GM18909 (cell line): ENCODE results near the gene ARAP1.
A peak's percentile ranks its signal among the peaks of the same experiment; 100 is the strongest.

Experiments used
- ATAC-seq: cut with Tn5 transposase; IDR thresholded peaks from one replicate; pipeline ENCODE4 v1.9.1; 2021; ENCODE audit warnings: mild to moderate bottlenecking; ENCODE audit not compliant: unreplicated experiment, poor library complexity

ARAP1 gene

DNA sequence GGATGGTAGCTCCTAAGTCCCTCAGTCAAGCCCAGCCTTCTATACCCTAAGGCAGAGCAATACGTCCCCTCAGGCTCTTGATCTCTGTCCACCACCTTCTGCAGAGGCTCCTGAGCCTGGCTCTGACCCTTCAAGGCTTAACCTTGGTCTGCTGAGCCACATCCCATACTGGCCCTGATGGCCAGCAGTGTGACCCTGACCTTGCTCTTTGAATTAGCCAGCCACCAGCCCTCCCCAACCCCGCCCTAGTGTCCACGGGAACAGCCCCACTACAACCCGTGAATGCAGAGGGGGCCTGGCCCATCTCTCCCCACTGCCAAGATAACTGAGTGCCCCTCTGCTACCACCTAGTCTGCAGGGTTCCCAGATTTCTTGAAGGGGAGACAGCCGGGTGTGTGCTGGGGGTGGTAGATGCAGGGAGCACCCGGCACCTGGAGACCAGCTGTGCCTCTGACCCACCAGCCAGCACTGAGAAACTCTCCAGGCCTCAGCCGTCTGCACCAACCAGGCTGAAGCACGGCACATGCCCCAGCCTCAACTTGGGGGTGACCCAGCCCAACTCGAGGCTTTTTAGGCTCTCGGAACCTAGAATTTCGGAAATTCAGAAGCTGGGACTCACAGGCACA lies 6.2 kb downstream of the ARAP1 start:
- no peak for ATAC-seq

DNA sequence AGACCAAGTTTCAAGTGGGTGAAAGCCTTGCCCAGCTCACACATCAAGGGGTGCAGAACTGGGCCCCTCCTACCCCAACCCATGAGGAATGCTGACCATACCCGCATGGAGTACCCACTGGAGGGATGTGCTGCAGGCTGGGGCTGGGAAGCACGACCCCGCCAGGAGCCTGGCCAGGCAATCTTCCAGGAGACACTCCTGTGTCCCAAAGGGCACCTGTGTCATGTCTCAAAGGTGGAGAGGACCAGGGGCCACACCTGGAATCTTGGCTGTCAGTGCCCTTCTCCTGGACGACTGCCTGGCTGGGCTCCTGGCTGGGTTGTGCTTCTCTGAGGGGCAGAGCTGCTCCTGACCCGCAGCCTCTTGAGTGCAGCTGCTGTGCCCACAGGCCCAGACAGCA lies 6.7 kb downstream of the ARAP1 start:
- no peak for ATAC-seq

DNA sequence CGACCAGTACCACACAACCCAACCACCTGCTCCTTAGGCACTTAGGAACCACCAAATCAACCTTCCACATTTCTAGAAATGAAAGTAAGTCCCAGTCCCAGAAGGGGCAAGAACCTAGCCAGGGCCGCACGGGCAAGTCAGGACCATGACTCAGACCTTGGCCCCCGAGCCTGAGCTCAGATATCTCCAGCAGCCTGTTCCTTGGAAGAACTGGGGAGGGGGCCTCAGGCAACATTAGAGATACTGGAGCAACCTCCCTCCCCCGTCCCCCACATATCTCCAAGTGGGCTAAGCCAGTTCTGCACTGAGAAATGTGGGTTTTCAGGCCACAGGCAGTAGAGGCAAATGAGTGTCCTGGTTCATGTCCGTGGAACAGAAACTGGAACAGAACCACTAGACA lies 7.7 kb downstream of the ARAP1 start:
- ATAC-seq = no peak

DNA sequence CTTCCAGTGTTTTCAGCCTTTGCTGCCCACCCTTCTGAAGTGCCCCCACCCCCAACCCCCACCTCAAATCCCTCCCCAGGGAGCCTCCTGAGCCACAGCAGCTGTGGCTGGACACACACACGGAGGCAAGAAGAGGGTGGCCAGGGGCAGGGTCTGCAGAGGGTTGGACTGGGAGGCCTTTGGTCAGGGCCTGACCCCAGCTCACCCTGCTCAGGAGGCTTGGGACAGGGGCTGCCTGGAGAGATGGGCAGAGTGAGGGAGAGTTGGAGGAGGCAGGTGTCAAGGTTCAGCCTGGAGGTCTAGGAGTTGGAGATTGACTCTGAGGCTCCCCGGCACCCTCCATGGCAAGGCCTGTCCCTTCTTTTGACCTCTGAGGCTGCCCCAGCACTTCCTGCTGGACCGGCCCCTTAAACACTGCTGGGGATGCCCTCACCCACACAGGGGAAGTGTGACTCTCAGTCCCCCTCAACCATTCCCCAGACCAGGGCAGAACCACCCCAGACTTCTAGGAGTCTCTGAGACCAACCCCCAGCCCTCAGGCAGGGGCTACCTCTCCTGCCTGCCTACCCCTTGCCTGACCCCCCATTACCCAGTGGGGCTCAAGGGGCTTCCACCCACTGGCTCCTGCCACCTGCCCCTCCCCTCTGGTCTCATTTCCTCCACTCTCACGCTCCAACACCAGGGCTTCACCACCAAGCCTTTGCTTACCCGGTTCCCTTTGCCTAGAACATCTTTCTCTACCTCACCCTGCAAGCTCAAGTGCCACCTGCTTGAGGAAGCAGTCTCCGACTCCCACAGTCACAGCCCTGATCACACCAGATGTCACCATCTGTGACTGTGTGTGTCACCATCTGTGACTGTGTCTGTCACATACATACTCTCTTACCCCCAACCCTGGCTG lies 8.6 kb downstream of the ARAP1 start:
- peak; percentile 65 for ATAC-seq

DNA sequence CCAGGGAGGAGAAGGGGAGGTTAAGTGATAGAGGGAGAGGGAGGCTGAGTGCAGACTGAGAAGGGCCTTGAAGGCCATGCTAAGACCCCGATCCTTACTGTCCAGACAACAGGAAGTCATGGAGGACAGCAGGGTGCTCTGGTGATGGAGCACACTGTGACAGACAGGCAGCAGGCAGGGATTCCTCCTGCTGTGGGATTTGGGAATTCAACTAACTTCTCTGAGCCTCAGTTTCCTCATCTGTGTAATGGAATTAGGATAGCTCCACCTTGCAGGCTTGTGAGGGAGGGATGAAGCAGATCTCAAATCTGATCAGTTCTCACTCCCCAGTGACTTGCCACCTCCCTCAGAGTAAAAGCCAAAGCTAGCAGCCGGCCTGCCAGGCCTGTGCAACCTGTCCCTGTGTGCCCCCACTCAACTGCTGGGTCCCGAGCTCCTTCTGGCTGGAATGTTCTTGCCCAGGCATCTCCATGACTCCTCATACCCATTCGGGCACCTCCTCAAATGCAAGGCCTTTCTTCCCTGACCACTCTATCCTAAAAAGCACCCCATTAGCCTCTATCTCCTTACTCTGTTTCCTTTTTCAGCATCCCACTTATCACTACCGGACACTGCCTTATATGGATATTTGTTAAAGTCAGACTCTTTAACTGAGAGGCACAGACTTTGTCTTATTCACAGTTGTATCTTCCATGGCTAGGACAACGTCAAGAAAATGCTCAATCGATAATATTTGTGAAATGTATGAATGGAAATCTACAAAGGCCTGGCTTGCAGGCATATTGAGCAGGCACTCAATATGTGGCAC lies 9.5 kb downstream of the ARAP1 start:
- no peak for ATAC-seq

DNA sequence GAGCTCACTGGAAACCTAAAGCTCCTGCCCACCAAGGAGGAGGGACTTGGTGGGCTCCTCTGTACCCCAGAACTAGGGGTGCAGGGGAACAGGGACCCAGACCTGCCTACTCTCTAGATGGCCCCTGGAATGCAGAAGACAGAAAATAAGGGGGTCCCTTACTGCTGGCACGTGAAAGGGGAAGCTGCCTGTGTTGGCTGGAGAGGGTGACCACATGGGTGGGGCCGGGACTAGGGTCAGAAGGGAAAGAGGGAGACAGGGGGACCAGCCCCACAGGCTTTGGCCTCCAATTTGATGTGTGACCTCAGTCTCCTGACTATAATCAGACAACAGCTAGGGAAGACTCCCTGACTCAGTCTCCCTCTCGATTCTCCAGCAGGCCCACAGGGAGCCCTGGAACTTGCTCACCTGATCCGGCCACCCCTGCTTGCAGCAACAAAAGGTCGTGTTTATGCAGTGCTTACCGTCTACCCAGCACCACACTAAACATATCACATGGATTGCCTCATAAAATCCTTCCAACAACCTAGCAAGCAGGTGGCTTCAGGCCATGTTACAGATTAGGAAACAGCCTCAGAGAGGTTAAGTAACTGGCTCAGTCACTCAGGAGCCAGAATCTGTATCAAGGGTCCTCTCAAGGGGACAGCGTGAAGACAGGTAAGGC lies 10.2 kb downstream of the ARAP1 start:
- ATAC-seq = no peak

DNA sequence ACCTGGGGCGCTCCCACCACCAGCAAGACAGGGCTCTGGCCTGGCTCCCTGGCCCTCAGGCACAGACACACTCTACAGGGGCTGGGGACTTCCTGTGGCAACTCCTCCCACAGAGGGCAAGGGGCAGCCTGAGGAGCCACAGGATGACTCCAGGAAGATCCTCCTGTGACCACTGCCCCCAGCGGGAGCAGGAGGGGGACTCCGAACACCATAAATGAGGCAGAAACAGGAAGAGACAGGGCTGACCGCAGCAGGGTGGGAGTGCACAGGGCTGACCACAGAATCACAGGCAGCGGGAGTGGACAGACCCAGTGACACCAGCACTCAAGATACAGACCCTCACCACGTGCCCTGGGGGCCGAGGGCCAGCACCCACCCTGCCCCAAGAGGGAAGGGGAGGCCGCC lies 10.8 kb downstream of the ARAP1 start:
- ATAC-seq = no peak

DNA sequence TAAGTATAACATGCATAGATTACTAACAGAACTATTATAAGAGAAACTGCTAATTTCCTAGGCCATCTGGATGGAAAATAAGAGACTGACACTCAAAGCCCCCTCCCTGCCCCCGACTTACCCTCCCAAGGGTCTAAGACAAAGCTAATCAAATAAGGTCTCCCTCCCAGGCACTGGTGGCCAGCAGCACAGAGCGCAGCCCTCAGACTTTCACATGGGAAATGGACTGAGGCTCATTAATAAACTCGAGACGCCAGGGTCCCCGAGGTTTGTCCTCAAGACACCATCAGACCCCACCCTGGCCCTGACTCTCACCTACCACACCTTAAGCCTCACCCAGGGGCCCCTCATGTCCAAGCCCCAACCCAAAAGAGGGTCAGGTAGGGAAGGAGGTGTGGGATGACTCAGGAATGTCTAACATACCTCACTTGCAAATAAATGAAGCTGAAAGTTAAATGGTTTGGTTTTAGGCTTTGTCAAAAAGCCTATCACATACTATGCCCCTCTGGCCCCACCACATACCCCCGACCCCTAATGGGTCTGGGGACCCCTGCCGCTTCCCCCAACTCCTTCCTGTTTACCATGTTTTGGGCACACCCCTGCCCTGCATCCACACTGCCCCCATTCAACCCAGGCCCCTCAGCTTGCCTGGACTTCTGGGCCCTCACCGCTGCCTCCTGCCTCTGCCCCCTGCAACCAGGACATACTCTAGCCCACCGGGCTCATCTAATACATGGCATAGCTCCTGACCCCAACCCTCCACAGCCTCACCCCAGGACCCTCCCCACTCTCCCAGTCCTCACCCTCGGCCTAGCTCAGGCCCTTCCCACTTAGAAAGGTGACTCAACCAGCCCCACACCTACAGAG lies 11.4 kb downstream of the ARAP1 start:
- ATAC-seq = no peak

DNA sequence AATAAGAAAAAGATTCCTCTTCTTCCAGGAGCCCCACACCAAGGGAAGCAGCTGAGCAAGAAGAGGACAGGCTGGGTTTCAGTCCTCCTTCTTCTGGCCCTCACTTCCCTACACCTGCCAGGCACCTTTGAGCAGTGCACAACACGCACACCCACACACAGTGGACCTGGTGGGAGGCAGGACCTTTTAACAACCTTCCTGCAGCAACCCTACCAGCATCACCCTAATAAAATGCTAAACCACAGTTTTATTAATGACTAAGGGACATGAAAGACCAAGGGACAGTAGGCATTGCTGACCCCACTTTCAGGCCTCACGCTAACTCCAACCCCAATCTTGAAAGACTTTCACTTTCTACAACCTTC lies 12.2 kb downstream of the ARAP1 start:
- no peak for ATAC-seq

DNA sequence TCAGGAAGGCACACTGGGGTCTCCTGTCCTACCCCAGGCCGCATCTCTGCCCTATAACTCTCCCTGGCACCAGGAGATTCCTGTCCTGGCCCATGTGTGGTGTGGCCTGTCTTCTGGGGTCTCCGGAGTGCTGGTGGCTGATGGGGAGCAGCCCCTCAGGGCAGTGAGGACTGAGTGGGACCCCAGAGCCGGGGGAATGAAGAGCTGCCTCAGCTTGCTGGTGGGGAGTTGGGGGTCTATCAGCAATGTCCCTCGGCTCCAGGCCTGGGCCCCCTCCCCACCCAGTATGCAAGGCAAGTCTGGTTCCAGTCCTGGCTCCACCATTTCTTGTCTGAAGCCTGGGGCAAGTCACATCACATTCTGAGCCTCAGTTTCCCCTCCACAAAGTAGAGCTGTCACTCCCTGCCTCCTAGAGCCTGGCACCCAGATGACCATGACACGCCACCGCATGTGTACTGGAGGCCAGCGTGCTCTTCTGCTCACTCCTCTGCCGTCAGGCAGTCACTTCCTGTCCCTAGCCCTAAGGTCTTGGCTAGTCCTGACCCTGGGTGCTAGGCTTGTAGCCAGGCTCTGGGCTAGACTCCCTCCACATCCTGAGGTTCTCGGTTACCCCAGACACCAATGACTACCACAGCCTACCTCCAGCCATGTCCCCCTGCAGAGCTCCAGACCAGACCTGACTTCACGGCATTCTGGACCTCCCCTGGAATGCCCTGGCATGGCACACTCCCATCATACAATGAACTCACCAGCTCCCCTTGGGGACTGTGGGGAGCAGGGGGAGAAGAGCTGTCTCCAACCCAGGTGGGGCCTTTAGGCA lies 12.8 kb downstream of the ARAP1 start:
- ATAC-seq = no peak

DNA sequence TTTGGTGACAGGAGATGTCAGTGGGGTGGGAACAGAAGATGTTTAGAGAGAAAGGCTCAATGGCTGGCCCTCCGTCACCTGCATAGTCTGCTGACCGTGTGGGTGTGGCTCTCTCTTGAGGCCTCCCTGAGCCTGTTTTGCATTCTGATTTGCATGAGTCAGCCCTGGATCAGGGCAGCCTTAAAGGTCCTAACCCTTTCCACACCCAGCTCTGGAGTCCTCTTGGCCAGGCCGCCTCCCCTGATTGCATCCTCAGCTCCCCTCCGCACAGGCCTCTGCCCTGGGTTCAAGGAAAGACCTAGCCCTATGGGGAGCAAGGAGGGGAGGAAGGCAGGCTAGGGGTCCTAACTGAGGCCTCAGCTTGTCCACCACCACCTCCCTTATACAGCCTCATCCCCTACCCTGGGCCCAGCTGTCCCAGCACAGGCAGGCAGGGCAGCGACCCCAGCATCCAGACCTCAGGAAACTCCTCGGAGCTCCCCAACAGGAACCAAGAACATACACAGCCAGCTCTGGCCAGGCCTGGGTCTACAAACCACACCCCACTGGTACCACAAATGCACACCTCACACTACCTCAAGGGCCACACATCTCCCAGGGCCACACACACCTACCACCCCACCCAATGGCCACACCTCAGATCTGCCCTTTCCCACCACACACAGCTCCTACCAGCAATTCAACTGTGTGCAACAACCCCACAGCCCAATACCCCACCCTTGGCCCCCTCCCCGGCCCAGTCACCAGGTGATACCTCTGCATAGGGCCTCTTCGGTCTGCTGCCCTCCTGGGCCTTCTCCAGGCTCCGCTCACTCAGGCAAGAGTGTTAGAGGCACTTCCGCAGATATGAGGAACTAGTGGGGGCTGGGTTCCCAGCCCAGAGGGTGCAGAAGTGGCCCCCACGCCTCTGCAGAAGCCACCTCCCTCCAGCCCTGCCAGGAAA lies 13.7 kb downstream of the ARAP1 start:
- ATAC-seq = peak; percentile 36

DNA sequence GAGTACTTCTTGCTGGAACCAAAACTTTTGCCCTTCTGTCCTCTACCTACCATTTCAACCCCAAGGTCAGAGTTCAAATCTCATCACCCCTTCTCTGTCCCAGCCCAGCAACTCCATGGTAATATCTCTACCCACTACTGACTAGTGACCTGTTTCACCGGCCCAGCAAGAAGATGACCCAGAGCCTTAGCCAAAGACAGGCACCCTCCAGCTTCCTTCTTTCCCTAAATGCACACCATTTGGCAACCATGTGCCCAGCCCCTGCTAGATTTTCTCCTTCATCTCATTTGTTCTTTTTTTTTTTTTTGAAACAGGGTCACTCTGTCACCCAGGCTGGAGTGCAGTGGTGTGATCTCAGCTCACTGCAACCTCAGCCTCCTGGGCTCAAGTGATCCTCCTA lies 14.9 kb downstream of the ARAP1 start:
- ATAC-seq = no peak

DNA sequence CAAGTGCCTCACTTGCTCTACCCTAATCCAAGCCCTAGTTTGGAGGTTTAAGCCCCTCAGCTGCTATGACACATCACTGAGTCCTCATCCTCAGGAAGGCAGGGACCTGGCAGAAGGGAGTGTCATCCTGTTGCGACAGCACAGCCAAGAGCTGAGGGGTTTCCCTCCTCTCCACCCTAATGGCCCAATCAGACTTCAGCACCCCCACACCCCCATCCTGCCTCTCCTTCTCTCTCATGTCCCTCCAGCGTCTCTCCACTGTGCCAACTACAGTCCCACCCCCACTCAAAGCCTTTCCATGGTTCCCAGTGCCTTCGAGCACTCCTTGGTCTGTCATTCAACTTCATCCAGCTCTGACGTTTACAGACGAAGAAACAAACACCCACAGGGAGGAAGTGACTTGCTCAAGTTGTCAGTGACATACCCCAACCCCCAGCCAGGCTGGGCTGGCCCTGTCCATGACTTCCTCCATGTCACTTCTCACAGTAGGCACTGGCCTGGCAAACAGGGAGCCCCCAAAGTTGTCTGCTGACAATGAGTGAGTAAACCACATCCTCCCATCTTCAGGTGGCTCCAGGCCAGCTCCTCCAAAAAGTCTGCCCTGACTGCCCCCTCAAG lies 15.6 kb downstream of the ARAP1 start:
- no peak for ATAC-seq

DNA sequence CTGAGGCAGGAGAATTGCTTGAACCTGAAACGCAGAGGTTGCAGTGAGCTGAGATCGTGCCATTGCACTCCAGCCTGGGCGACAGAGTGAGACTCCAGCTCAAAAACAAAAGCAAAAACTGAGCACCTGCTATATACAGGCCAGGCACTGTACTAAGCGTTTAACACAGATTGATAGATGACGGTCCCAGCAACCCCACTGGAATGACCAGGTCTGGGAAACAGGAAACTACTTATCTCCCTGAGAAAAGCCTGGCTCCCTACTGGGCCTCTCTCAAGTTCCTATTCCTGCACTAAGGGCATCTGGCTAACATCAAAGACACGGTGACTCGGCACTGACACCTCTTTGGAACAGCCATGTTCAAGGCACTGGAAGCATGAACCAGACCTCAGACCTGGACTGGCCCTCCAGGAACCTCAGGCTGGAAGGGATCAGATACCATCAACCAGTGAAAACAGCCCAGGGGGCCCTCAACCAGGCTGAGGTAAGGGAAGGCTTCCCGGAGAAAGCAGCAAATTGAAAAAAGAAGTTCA lies 16.6 kb downstream of the ARAP1 start:
- ATAC-seq = no peak

DNA sequence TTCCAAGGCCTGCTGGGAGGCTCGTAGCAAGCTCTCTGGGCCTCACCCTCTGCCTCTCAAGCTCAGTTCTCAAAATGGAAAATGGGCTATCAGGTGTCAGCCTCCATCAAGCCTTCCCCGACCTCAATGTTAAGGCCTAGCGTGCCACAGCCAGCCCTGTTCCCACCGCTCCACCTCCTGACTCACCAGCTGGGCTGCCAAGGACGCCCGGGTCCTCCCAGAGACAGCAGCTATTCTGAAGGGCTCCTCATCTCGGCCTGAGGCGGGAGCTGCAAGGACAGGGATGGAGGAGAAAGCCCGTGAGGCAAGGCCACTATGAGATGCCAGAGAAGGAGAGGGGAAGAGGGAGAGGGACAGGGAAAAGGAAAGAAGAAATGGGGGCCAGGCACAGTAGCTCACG lies 19.9 kb downstream of the ARAP1 start:
- ATAC-seq = no peak

DNA sequence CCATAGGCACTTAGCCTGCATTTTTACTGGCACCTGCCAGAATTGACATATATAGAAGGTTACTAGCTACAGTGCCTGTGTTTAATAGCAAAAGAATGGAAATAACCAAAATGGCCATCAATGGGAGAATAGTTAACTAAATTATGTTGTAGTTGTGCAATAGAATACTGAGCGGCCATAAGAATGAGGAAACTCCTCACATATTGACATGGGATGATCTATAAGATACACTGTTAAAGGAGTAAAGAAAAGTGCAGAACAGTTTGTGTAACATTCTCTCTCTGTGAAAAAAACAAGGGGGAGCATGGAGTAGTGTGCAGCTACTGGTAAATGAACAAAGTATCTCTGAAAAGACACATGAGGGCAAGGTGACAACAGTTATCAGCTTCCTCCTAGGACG lies 21.5 kb downstream of the ARAP1 start:
- no peak for ATAC-seq

DNA sequence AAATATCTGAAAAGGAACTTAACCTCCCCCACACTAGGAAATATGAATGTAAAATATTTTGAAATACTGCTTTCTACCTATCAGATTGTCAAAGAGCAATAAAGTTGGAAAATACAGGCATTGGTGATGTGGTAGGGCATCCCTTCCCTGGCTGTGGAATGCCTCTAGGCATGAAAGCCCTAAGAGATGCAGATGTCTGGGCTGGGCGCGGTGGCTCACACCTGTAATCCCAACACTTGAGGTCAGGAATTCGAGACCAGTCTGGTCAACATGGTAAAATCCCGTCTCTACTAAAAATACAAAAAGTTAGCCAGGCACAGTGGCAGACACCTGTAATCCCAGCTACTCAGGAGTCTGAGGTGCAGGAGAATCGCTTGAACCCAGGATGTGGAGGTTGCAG lies 22.0 kb downstream of the ARAP1 start:
- ATAC-seq = no peak
